Epithelial cell of esophagus (primary cell): ENCODE measurements around the gene ZNF558.

Experiments used
- DNase-seq: peaks from one replicate; pipeline ENCODE4 v3.0.0; 2010; ENCODE audit warnings: low read depth
- H3K4me3 ChIP-seq: 2 replicates; pipeline ENCODE4 v1.5.1; 2011; ENCODE audit warnings: mild to moderate bottlenecking, low read length, control low read depth
- CTCF ChIP-seq: IDR thresholded peaks from 2 replicates; pipeline ENCODE4 v1.5.1; 2011; ENCODE audit warnings: low read depth, mild to moderate bottlenecking, low read length, control low read depth, inconsistent platforms; ENCODE audit not compliant: insufficient read depth; ENCODE audit errors: missing control alignments

The ZNF558 gene

GRCh38 chr19:8850488-8850887 is 18.4 kb upstream of the ZNF558 start:
- no peak overlapping the region for H3K4me3 ChIP-seq
- no peak for TF ChIP-seq CTCF
- DNase-seq = no peak

- DNase-seq = no peak
- H3K4me3 ChIP-seq = no peak overlapping the region
- no peak for TF ChIP-seq CTCF
Observed at GRCh38 chr19:8849232-8849631, 17.1 kb upstream of the ZNF558 start.

GRCh38 chr19:8846819-8847218 is 14.7 kb upstream of the ZNF558 start:
- no peak overlapping the region for H3K4me3 ChIP-seq
- TF ChIP-seq CTCF = no peak
- no peak for DNase-seq

GRCh38 chr19:8840708-8841107 is 8.6 kb upstream of the ZNF558 start:
- DNase-seq = no peak
- TF ChIP-seq CTCF = no peak

GRCh38 chr19:8835877-8836276 is 3.8 kb upstream of the ZNF558 start:
- TF ChIP-seq CTCF = no peak
- no peak for DNase-seq
- H3K4me3 ChIP-seq = no peak overlapping the region

More at GRCh38 chr19:8840708-8841107, 8.6 kb upstream of the ZNF558 start:
- H3K4me3 ChIP-seq = no peak overlapping the region

- no peak for DNase-seq
- no peak overlapping the region for H3K4me3 ChIP-seq
- no peak for TF ChIP-seq CTCF
Observed at GRCh38 chr19:8835446-8835845, 3.3 kb upstream of the ZNF558 start.

GRCh38 chr19:8831832-8832131 is 322 bp downstream of the ZNF558 start:
- no peak for DNase-seq
- no peak for TF ChIP-seq CTCF
- H3K4me3 ChIP-seq = peak overlapping the region; percentile 77
